ENCODE results near the gene GPR31. TPM values are rescaled to one million over a fixed set of nuclear protein-coding genes. Genes with fewer than 3 reads are reported as not detected.
"Not testable (repeated sequence)": the region's sequence is repeated elsewhere in the genome, so short reads cannot be mapped to it uniquely, and the experiment has no call there.

Gene GPR31, protein sequence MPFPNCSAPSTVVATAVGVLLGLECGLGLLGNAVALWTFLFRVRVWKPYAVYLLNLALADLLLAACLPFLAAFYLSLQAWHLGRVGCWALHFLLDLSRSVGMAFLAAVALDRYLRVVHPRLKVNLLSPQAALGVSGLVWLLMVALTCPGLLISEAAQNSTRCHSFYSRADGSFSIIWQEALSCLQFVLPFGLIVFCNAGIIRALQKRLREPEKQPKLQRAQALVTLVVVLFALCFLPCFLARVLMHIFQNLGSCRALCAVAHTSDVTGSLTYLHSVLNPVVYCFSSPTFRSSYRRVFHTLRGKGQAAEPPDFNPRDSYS
- total RNA-seq = not detected
- long read RNA-seq = 0 reads

DNA sequence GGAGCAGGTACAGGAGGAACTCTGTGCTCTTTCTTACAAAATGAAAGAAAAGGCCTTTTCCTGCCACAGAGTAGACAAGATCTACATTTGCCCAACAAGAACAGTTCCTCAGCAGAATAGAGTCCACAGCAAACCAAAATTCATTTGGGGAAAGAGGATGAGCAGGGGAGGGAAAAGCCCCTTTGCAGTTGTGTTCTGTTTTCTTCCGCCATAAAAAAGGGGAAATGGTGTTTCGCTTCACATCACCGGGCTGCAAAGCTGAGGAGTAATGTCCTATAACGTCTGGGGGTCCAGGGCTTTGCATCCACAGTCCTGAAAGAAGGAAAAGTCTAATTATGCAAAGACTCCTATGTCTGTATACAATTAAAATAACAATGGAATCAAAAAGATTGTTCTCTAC is at the start of gene GPR31:
Gene GPR31, minus strand, starts transcription at position 118 of the 400 bp plus-strand sequence. CDS start 149 bp downstream, outside the sequence.
- no peak for DNase-seq (ENCODE audit: low spot score)

DNA sequence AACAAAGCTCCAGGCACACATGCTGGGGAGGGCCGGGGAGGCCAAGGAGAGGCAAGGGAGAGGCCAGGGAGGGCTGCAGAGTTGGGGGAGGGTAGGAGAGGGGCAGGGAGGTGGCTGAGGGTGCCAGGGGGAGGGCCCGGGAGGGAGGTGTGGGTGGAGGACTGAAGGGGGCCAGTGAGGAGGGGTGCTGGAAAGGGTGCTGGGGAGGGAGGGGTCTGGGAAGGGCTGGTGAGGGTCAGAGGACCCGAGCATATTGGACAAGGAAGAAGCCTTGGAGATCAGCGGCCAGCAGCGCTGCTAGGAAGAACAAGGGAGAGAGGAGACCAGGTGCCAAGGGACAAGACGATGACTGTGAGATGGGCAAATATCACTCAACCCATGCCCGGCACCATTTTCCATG is 49.7 kb upstream of the GPR31 start:
- DNase-seq (ENCODE audit: low spot score) = no peak

DNA sequence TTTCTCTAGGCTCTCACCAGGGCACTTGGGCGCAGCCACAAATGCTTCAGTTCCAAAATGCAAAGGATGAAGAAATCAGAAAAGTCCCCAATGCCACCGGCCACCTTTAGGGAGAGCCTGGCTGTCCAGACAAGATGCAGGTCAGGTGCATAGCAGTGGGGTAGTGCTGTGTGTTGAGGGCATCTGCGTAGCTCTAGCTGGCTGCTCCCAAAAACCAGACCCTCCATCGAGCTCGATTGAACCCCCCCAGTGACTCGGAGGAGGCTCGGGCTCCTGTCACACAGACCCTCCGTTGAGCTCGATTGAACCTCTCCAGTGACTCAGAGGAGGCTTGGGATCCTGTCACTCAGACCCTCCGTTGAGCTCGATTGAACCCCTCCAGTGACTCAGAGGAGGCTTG is 47.5 kb upstream of the GPR31 start:
- DNase-seq (ENCODE audit: low spot score) = not testable (repeated sequence)

DNA sequence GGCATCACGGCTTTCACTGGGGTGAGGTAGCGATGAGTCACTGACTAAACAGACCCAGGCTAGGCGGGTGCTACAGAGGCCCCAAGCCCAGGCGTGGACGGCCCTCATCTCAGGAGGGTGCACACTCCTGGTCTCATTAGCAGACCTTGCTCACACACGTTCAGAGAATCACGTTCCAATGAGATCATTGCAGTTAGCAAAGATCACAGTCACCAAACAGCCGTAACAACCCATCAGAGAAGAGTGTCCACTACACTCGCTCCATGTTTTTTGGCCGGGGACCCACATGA is 46.2 kb upstream of the GPR31 start:
- DNase-seq (ENCODE audit: low spot score) = not testable (repeated sequence)

DNA sequence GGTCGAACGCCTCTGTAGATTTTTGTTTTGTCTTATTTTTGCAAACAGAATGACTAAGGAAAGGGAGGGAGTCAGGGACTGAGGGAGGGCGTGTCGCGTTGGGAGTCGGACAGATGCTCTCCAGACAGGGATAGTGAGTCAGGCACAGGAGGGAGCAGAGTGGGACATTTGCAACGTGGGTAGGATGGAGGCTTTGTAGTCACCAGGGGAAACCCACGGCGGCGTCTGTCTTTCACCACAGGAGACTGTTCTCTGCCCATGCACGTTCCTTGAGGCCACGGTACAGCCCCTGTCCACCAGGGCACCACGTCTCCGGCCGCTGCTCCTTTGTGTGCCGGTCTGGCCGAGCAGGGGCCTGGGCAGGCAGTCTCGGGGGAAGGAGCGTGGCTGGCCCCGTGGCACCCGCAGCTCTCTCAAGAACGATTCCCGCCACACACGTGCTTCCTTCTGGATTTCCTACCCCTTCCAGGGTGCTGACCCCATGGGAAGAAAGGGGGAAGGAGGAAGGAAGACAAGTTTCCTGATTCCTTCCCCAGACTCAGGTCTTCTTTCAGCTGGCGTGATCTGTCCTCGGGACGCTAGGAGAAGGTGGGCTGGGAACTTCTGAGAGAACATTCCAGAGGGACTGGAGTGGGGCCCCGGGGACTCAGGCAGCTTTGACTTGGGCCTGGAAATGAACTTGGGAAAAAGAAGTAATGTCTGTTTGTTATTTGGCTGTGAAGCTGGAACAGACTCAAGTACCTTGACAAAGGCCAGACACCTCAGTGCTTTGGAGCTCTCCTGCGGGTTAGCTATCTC is 45.7 kb upstream of the GPR31 start:
- DNase-seq (ENCODE audit: low spot score) = not testable (repeated sequence)

DNA sequence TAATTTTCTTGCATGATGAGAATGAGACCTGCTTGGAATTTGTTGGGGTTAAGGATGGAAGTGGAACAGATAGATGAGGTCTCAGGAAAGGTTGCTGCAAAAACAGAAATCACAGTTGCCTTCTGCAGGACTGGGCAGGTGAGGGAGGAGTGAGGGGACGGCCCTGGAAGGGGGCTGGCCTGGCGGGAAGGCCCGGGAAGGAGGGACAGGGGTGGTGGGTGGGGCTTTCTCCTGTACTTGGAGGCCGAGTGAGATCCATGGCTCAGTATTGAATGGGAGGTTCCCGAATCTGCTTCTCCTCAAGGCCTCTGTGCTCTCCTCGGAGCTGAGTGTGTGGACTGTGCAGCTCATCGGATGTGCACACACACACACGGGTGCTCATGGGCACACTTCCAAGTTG is 44.8 kb upstream of the GPR31 start:
- not testable (repeated sequence) for DNase-seq (ENCODE audit: low spot score)

DNA sequence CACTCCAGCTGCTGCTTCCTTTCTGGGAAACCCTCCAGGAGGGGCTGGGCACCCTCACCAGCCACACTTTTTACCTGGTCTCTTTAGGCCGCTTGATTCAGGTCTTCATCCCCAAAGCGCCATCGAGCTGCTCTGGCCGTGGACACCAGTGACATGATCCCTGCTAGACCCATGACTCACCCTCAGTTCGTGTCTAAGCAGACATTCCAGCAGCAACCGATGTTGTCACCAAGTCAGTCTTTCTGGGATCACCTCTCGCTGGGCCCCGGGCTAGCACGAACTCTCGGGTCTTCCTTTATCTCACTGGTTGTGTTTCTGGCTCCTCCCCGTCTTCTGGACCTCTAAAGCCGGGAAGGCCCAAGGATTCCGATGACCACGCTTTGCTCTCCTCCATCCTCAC is 43.0 kb upstream of the GPR31 start:
- no peak for DNase-seq (ENCODE audit: low spot score)

DNA sequence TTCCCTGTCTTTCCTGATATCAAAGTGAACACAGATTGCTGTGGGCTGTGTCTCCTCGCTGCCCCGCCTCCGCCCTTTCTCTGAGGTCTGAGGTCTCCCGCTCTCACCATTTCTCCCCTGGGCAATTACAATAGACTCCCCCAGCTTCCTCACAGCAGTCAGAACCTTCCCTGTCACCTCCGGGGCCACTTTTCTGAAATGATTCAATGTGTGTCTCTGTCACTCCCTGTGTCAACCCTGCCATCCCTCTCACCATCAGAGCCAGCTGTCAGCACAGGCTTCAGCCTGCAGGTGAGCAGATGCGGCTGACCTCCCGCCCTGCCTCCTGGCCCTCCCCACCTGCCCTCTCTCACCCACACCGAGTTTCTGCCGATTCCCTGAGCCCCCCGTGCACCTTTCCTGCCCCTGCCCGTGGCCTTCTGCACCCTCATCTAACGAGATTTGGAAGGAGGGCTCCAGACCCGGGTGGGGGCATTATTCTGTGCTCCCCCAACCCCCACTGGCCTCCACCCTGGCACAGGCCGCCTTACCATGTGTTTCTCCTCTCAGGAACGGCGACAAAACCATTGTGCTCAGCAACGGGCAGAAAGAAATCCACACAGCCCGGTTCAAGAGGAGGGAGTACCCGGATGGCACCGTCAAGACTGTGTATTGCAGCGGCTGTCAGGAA is 38.3 kb upstream of the GPR31 start:
- DNase-seq (ENCODE audit: low spot score) = not testable (repeated sequence)

DNA sequence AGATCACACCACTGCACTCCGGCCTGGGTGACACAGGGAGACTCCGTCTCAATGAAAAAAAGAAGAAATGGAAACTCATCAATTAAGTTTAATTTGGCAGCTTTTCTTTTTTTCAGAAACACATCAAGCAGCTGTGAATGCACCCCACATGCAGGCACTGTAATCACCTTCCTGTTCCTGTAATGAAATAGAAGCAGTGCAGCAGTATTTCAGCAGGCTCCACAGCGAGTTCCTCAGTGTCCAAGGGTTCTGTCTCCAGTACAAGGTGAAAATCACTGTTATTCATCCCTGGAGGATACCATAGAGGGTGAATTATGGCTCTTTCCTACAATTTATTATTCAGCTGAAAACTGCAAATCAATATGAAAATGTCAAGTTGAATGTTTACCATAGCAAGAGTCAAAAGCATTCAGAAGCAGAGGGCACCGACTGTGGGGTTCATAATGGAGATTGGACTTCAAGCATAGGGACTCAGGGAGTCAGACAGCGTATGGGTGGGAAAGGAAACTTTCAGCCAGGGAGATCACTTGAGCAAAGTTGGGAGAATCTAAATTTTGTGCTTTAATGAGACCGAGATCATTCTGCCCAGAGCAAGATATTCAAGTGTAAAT is 35.8 kb upstream of the GPR31 start:
- DNase-seq (ENCODE audit: low spot score) = not testable (repeated sequence)

DNA sequence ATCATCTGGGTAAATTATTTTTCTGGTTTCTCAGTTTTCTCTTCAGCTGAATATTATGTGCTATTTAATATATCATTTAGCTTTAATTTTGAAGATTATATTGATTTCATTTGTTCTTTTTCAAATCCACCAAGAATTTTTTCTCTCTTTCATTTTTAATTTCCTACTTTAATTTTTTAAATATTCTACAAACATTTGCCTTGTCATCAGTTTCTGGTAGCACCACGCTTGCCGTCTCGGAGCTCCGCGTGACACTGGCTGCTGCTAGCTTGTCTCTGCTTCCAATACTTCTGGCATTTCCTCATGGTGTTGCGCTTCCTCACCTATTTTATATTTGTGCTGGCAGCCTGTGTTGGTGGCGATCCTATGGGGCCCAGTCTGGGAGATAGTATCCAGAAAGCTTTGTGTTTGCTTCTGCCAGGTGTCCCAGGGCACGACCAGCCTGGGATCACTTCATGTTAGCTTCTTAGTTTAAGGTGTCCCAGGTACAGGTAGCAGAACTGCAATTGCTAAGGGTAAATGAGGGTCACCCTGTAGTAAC is 33.3 kb upstream of the GPR31 start:
- not testable (repeated sequence) for DNase-seq (ENCODE audit: low spot score)

DNA sequence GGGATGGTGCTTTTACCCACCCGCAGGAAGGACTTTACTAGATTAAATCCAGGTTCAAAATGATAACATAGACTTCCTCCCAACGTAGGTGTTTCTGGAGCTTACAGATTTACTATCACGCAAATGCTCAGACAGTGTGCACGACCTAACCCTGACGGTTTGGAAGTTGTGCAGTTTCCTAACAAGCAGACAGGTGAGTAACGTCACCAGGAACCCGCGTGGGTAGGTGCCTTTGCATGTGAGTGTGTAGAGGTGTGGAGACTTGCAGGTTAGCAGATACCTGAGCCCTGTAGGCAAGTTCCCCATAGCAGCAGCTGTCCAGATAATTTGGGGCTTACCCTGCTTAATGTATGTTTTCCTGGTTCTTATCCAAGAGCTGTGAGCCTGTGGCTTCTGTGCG is 29.5 kb upstream of the GPR31 start:
- not testable (repeated sequence) for DNase-seq (ENCODE audit: low spot score)

DNA sequence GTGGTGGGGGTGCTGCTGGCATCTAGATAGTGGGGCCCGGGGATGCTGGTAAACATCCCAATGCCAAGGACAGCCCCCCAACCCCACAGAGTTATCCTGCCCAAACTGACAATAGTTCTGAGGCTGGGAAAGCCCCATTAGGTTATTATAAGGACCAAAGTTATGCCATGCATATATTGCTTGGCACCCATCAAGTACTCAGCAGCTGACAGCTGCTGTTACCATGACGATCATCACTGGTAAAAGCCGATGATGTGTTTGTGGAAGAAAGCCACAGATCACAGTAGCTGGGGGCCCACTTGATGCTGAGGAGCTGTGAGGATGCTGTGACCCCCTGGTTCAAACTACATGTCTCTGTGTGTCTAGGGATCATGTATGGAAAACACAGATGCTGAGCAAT is 27.3 kb upstream of the GPR31 start:
- not testable (repeated sequence) for DNase-seq (ENCODE audit: low spot score)

DNA sequence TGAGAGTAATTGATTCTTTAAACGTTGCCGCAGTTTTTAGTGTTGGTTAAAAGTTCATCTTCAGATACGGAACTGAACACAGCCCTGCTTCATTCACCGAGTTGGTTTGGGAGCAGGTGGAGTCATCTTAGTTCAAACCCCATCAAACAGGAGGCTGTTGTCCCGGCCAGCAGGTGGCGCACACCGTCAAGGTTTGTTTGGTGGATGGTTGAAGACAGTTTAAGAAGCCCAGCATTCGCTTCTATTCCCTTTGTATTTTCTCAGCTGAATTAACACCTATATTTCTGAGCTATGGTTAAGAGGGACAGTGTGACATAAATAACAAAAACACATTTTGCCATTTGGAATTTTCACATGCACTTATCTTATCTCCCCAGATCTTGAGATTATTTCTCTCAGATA is 25.1 kb upstream of the GPR31 start:
- not testable (repeated sequence) for DNase-seq (ENCODE audit: low spot score)

DNA sequence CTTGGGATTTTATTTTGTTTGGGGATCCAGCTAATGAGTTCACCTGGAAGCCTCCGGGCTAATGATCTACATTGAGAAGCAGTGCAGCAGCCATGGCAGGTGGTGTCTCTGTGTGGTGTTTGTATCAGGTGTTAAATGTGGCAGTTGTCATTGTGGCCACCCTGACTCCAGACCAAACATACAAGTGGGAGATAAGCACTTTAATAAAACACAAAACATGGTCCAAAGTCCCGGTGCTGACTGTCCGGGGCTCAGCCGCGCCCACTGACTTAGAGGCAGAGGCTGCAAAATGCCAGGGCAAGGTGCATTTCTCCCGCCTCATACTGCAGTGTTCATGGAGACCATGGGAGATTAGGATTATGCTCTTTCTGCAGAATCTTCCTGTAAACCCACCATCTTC is 23.6 kb upstream of the GPR31 start:
- DNase-seq (ENCODE audit: low spot score) = not testable (repeated sequence)

DNA sequence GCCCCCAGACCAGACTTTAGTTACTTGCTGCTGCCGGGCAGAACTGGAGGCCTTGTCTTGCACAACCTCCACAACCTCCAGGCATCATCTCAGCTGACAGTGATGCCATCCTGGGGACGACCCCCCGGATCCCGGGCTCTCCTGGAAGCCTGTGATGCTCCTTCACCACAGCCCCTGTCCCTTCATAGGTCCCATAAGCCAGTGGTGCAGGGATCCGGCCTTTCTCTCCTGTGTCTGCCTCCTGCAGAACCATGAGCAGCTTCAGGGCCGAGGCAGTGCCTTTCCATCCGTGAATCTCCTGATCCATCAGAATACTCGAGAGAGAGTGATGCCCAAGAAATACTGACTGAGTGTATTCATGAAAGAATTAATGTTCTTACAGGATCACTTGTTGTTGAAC is 22.3 kb upstream of the GPR31 start:
- DNase-seq (ENCODE audit: low spot score) = not testable (repeated sequence)

DNA sequence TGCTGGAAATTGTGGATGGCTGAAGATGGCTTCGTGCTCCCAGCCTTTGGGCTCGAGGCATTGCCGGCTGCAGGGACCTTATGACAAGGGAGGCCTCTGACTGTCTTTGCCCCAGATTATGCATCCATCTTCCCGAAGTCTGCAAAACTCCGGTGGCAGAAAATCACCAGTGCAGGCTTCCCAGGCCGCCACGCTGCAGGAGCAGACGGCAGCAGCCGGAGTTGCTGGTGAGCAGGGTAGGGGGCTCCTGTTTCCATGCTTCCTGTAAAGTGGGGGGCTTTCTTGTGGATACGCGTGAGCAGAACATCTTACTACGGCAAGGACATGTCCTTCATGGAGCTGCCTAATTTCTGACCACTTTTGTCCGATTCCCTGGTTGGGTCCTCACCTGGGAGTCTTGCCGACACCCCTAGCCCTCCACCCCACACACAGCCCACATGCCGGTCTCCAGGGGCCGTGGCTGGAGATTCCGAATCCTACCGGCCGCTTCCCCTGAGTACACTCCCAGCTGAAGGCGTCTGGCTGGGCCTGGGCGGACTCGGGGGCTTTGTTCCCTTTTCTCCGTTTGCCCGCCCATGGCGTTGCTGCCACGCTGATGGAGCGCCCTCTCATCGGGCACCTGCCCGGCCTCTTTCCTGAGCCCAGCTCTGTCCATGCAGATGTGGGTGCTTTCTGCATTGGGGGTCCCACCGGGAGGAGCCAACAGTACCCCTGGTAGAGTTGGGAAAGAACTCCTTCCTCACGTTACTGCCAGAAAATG is 21.3 kb upstream of the GPR31 start:
- DNase-seq (ENCODE audit: low spot score) = not testable (repeated sequence)

DNA sequence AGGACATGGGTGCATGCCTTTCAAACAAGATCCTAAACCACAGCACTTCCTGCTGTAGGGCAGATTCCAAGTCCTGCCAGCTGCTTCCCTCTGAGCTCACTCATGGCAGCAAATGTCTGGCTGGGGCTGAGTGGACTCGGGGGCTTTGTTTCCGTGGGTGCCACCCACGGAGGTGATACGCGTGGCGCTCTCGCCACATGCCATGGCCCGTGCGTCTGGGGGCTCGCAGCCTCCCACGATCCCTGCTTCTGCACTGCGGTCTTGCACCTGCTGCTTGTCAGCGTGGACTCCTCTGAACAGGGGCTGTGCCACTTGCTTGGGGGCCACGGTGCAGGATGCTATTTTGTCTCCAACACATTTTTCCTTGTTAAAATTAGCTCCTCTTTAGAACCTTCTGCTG is 19.5 kb upstream of the GPR31 start:
- not testable (repeated sequence) for DNase-seq (ENCODE audit: low spot score)

DNA sequence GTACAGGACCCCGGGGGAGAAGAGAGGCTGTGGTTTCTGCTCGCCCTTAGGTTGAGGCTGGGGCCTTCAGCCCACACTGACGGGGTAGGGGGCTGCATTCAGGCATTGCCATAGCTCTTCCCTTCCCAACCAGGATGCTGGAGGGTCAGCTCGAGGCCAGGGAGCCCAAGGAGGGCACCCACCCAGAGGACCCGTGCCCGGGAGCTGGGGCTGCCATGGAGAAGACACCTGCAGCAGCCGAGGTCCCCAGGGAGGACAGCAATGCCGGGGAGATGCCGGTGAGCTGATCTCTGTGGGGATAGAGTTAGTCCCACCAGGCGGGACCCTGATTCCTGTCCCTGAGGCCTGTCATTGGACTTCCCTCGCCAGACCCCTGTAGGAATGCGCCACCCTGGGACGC is 14.2 kb upstream of the GPR31 start:
- DNase-seq (ENCODE audit: low spot score) = not testable (repeated sequence)

DNA sequence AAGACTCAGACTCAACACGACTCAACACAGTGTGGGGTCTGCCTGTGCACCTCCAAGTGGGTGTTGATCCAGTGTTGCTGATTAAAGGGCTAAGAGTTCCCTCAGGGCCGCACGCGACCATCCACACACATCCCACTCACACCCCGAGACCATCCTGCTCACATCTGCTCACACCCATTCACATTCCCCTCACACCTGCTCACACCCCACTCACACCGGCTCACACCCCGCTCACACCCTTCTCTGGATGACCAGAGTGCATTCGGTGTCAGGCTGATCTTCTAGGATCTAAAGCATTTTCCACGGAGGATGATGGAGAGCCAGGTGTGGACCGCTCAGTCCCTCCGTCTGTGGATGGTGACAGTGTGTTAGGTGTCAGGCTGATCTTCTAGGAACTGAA is 13.5 kb upstream of the GPR31 start:
- DNase-seq (ENCODE audit: low spot score) = not testable (repeated sequence)

DNA sequence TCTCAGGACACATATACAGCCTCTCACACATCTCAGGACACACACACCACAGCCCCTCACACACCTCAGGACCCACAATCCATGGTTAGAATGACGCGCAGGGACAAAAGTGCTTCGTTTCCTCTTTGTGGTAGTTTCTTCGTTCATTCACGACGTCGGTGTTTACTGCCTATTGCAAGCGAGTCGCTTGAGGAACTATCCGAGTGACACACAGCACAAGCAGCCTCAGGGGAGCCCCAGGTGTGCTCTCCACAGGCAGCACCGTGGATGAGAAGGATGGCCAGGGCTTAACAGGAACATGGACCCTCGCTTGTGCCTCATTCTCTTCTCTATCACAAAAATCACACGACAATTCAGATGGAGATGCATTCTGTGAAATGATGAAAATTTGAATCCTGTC is 12.1 kb upstream of the GPR31 start:
- not testable (repeated sequence) for DNase-seq (ENCODE audit: low spot score)

DNA sequence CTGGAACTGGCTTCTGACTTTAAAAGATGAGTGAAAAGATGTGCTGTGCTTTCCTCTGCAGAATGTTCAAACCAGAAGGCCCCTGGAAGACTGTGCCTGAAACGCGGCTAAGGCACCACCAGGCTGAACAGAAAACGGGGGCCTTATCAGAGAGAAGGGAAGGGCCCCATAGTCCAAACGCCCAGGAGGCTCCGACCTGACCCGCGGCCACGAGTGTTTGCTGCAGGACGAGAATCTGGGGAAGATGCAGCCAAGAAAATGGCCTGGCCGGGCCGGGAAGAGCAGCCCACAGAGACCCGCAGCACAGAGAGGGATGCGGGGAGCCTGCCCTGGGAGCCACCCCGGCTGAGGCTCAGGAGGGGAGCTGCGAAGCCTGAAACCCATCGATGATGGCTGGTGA is 10.5 kb upstream of the GPR31 start:
- DNase-seq (ENCODE audit: low spot score) = not testable (repeated sequence)

Measured in mesenteric fat pad (tissue), 1 donor.